ENCODE measurements around the gene HES3.
"Not testable (repeated sequence)": the region's sequence is repeated elsewhere in the genome, so short reads cannot be mapped to it uniquely, and the experiment has no call there.

Gene HES3

DNA sequence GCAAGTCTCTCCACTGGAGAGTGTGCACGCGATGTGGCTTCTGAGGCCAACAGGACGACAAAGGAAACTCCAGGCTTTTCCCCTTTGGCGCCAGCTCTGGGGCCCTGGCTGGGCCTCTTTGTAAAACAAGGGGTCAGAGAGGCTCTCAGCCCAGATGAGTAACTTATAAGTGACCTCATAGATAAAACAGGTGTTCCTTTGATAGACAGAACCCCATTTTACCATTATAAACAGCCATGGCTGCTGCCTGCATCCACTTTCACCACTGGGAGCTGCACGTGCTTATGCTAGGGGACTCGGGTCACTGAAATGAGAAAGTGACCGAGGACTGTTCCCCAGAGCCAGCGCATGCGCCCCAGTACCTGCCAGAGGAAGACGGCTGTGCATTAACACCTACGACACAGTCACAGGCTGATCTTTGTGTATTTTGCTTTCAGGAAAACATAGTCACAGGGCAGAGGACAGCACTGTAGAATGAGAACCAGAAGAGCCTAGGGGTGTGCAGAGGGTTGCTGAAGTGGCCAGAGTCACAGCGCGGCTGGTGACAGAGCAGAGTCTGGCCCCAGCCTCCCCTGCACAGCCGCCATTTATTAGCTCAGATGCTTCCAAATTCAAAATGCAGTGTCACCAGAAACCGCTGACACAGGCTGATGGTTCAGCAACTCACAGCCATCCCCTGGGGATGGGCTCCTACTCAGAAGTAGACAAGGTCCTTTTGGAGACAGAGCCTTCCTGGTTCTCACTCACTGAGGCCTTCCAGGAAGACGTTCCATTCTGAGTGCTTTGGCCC, 25.4 kb upstream of the HES3 start:
- no peak for DNase-seq (ENCODE audit: low read depth in 2 of 3, low spot score in 1 of 3)

DNA sequence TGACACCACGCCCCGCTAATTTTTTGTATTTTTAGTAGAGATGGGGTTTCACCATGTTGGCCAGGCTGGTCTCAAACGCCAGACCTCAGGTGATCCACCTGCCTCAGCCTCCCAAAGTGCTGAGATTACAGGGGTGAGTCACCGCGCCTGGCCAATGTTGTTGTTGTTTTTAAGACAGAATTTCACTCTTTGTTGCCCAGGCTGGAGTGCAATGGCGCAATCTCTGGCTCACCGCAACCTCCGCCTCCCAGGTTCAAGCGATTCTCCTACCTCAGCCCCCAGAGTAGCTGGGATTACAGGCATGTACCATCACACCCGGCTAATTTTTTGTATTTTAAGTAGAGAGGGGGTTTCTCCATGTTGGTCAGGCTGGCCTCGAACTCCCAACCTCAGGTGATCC, 24.3 kb upstream of the HES3 start:
- not testable (repeated sequence) for DNase-seq (ENCODE audit: low read depth in 2 of 3, low spot score in 1 of 3)

- DNase-seq (ENCODE audit: low read depth in 2 of 3, low spot score in 1 of 3) = no peak
Measured at GRCh38 chr1:6220236-6220635, 23.7 kb upstream of the HES3 start.

DNA sequence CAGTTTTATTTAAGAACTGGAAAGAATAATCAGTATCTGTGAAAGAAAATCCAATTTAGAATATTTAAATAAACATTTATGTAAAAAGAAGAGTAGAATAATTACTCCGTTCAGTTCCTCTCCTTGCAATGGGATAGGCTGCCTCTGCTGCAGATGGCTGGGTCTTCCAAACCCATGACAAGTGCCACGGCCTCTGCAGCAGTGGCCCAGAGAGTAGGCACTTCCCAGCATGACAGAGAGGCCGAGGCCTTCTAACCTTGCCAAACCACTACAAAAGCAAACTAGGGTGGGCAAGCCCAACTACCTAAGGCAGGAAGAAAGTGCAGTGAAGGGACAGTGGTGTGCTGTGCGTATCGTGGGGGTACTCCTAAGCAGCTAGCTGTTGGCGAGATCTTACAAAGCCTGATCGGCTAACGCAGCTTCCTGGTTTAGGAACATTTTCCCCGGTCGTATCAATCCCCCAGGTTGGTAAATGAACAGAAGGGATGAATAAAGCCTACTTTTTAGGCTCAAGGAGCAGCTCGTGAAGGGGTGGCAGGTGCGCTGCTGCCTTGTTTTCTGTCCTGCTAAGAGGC, 22.7 kb upstream of the HES3 start:
- no peak for DNase-seq (ENCODE audit: low read depth in 2 of 3, low spot score in 1 of 3)

DNA sequence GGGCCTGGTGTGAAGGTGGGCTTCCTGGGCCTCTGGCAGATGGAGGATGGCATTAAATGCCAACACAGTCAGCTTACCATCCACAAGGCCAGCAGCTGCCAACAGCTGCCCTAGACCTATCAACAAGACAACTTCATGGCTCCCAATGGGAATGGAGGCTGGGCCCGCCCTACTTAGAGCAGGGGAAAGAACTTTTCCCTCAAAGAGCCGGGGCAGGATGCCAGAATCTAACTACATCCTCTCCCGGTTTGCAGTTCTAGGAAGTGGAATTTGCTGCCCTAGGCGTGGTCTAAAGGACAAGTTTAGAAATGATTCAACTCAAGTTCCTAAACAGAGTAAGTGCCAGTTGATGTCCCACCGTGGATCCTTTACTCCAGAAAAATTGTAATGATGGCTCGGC, 21.3 kb upstream of the HES3 start:
- no peak for DNase-seq (ENCODE audit: low read depth in 2 of 3, low spot score in 1 of 3)

GRCh38 chr1:6223617-6224016, 20.4 kb upstream of the HES3 start:
- no peak for DNase-seq (ENCODE audit: low read depth in 2 of 3, low spot score in 1 of 3)

DNA sequence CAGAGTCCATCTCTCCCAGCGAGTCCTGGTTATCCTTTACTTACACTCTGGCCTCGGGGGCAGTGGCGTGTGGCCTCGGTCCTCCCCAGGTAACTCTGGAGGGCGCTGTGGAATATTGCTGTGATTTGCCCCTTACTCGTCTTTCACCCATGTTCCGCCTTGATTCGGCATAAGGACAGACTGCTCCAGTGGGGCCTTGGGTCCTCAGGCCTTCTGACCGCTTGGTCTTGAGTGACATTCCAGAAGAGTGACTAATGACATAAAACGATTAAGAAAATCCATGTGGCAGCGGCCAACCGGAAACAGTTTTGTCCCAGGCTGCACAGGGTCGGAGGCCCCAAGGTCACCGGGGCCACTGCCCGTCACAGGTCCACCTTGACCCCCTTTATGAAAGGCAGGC, 19.3 kb upstream of the HES3 start:
- no peak for DNase-seq (ENCODE audit: low read depth in 2 of 3, low spot score in 1 of 3)

- DNase-seq (ENCODE audit: low read depth in 2 of 3, low spot score in 1 of 3) = no peak
Measured at GRCh38 chr1:6225651-6226050, 18.3 kb upstream of the HES3 start.

DNA sequence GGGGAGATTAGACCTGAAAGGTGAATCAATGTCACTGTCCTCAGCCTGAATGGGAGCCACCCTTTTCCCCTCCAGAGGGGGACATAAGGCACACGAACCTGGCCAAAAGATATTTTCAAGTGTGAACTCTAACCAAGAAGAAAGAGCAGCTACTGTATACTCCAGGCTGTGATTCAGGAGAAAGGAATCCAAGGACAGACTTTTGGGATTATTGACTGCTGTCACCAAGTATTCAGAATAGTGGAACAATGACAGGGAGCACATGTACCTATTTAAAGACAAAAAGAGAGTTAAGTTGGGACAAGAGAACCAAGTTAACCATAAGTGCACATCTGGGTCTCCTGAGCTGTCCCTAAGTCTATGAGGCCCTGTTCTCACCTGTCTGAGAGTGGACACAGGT, 10.6 kb upstream of the HES3 start:
- no peak for DNase-seq (ENCODE audit: low read depth in 2 of 3, low spot score in 1 of 3)

- DNase-seq (ENCODE audit: low read depth in 2 of 3, low spot score in 1 of 3) = no peak
Measured at GRCh38 chr1:6234502-6235295, 9.3 kb upstream of the HES3 start.

- no peak for DNase-seq (ENCODE audit: low read depth in 2 of 3, low spot score in 1 of 3)
Measured at GRCh38 chr1:6235296-6235677, 8.7 kb upstream of the HES3 start.

GRCh38 chr1:6237093-6237492, 6.9 kb upstream of the HES3 start:
- no peak for DNase-seq (ENCODE audit: low read depth in 2 of 3, low spot score in 1 of 3)

GRCh38 chr1:6239213-6239752, 4.7 kb upstream of the HES3 start:
- no peak for DNase-seq (ENCODE audit: low read depth in 2 of 3, low spot score in 1 of 3)

DNA sequence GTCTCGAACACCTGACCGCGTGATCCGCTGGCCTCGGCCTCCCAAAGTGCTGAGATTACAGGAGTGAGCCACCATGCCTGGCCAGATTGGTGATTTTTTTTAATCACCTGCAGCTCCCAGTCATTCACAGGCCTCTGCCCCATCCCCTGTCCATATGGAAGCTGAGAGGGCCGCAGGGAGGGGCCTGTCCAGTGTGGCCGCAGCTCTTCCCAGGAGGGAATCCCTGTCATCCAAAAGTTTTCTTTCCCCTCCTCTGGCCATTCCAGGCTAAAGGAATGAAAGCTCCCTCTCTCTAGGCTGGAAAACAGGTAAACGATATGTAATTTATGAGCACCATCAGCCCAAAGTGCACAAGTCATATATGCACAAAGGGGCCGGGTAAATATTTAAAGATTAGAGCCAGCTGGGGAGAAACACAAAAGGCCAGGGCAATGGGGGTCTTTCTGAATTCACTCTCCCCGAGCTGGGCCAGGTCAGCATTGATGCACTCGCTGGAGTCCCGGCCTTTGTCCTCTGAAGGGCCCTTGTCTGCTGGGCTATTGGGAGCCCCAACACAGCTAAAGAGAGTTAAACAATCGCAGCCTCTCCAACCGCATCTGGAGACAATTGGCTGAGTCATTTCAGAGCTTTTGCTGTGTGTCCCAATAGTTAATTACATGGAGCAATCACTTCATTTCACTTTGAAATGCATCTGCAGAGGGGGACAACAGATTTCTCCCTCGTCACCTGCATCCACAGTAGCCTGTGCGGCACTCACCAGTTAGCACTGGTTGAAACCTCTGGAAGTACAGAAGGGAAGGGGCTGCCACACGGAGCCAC, 3.8 kb upstream of the HES3 start:
- DNase-seq (ENCODE audit: low read depth in 2 of 3, low spot score in 1 of 3) = no peak

DNA sequence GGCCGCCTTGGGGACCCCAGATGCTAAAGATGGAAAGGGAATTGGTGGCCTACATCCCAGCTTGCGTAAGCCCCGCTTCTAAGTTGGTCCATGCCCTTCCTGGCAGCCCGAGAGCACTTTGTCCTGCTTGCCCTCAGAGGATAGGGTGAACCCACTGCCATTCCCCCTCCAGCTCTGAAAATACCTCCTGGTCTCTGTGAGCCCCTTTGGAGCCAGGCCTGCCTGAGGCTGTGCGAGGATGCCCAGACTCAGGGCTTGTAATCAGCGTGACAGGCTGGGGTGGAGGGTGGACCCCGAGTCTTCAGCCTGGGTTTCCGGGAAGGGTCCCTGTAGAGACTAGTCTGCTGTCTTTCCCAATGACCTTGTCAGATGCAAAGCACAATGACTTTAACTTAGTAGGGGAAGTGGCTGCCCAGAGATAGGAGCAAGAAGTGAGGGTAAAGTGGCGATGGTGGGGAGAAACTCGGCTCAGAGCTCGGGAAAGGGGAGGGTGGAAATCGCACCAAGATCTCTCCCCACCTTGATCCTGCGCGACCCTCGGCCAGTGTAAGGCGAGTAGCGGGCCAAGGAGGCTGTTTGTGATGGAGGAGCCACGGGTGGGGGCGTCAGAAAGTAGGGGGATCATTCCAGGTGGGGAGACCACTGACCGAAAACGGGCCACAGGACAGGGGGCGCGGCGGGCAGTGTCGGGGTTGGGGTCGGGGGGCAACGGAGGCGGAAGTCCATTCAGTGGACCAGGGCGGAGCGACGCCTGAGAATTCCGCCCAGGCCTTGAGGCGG, 2.7 kb upstream of the HES3 start:
- no peak for DNase-seq (ENCODE audit: low read depth in 2 of 3, low spot score in 1 of 3)

- DNase-seq (ENCODE audit: low read depth in 2 of 3, low spot score in 1 of 3) = no peak
Measured at GRCh38 chr1:6241887-6242740, 1.9 kb upstream of the HES3 start.

DNA sequence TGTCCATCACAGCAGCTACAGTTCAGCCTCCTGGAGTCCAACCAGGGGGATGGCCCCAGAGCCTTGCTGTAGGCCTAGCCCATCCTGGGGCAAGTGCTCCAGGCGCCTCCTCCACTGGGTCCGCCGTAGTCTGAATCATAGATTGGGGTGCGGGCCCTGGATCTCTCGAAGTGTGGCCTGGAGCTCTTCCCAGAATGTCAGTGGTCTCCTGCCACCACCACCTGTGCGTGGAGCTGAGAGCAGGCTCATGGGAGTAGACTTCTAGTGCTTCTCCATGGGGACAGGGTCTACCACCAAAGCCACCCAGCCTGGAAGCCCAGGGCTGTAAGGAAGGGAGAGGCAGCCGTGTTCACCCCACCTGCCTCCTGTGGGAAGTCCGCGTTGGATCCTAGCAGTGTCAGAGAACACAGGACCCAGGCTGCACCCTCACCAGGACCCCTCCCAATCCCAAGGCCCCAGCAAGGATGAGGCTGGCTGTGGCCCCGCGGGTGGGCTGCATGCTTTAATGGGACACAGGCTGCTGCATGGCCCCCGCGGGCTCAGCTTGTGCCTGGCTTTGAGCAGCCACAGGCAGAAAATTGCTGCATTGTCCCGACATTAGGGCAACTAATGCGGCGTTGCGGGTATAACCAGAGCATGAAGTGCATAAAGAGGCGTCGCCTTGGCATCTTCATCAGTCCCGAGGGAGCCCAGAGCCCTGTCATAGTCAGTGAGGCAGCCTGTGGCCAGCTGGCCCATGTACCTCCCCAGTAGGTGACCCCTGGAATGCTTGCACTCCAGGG, 735 bp upstream of the HES3 start:
- DNase-seq (ENCODE audit: low read depth in 2 of 3, low spot score in 1 of 3) = no peak

DNA sequence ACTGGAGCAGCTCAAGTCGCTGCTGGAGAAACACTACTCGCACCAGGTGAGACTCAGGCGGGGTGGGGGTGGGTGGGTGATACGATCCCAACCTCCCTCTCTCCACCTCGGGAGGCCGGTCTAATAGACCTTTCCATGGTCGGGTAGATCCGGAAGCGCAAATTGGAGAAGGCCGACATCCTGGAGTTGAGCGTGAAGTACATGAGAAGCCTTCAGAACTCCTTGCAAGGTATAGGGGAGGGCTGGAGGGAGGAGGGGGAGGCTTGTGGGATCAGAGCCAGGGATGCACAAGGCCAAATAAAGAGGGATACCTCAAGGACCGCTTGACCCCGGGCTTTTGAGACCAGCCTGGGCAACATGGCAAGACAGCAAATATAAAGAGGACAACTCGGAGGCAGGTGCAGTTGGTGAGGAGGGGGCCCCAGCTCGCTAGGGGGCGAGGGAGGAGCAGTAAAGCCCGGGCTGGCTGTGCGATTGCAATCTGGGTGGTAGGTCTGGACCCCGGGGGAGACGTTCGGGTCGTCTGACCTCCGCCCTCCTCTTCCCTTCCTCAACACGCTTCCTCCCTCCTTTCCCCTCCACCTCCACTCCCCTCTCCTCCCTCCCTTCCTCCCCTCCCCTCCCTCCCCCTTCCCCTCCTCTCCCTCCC, 546 bp downstream of the HES3 start:
- DNase-seq (ENCODE audit: low read depth in 2 of 3, low spot score in 1 of 3) = no peak
